ENCODE results near the gene FNDC7.
A peak's percentile ranks its signal among the peaks of the same experiment; 100 is the strongest.
"Not testable (repeated sequence)": the region's sequence is repeated elsewhere in the genome, so short reads cannot be mapped to it uniquely, and the experiment has no call there.

FNDC7 gene

DNA sequence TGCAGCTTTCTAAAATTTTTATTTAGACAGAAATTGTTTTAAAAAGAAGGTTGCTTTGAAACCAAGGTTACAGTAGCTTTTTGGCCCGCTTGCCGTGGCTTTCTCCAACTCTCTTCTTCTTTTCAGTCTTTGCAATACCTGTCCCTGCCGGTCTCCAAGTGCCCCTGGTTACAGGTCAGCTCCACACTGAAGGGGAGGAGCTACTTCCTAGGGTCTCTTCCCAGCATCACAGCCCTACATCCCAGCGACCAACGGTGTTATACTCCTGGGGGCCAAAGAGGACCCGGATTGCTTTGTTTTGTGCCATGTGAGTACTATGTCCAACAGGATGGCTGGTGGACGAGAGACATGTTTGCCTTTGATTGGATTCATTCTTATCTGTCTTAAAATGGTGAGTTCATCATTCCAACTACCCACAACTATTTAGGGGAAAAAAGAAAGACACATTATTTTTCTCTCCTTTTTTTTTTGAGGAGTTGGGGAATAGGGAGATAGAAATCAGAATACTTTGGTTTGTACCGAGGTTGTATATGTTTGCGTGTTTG, at the start of gene FNDC7:
Gene FNDC7, plus strand, starts transcription at position 303 of the 545 bp plus-strand sequence. Its CDS starts 26 bp downstream, at position 329.
- no peaks in the 10 kb centered on the region for H3K9me3 Mint-ChIP-seq
- no peak for ATAC-seq
- H3K4me3 Mint-ChIP-seq = no peak within 1 kb of the TSS
- no peak within 1 kb of the TSS for H3K27ac Mint-ChIP-seq
- no peaks in the 10 kb centered on the region for H3K36me3 Mint-ChIP-seq
- no peaks in the 10 kb centered on the region for H3K4me1 Mint-ChIP-seq
- H3K27me3 Mint-ChIP-seq = peaks cover 24% of the 10 kb centered on the region

DNA sequence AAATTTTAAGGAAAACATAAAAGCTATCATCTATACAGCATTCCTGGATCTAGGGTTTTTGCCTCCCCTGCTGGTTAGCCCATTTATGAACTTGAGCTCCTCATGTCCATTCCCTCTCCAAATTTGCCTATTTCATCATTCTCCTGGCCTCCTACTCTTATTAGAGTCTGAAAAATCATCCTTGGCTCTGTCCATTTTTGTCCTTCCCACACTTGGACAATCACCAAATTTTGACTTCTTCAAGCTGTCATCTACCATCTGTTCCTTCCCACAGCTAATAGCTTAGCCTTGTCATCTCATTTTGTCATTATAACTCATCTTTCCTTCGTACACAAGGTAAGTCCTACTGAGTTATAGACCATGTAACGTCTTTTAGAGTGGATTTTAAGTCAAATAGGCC, 49.6 kb upstream of the FNDC7 start:
- Mint-ChIP-seq H3K27me3 (no peaks in the 10 kb centered on the region), H3K27ac (no peak overlapping the region), H3K4me3 (no peak overlapping the region), H3K9me3 (no peaks in the 10 kb centered on the region), H3K4me1 (peaks cover 2% of the 10 kb centered on the region), H3K36me3 (no peaks in the 10 kb centered on the region)
- ATAC-seq = no peak

GRCh38 chr1:108664481-108664880, 48.2 kb upstream of the FNDC7 start:
- no peak overlapping the region for H3K27ac Mint-ChIP-seq
- no peaks in the 10 kb centered on the region for H3K36me3 Mint-ChIP-seq
- H3K27me3 Mint-ChIP-seq = peaks cover 9% of the 10 kb centered on the region
- no peak for ATAC-seq
- H3K9me3 Mint-ChIP-seq = no peaks in the 10 kb centered on the region
- no peaks in the 10 kb centered on the region for H3K4me1 Mint-ChIP-seq
- H3K4me3 Mint-ChIP-seq = no peak overlapping the region

DNA sequence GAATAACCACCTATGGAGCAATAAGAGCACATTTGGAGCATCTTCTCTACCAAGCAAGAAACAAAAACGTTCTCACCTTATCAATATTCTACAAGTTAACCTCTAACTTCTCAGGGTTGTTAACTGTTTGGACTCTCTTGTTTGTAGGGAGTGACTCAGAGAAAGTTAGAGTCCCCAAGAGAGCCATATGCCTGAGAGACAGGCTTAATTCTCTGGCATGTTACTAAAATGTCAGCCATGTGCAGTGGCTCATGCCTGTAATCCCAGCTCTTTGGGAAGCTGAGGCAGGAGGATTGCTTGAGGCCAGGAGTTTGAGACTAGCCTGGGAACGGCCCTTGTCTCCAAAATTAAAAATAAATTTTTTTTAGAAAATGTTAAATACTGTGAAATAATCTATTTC, 47.6 kb upstream of the FNDC7 start:
- Mint-ChIP-seq H3K27ac (no peak overlapping the region), H3K4me1 (no peaks in the 10 kb centered on the region), H3K36me3 (no peaks in the 10 kb centered on the region), H3K9me3 (no peaks in the 10 kb centered on the region), H3K4me3 (no peak overlapping the region), H3K27me3 (peaks cover 11% of the 10 kb centered on the region)
- ATAC-seq = no peak

DNA sequence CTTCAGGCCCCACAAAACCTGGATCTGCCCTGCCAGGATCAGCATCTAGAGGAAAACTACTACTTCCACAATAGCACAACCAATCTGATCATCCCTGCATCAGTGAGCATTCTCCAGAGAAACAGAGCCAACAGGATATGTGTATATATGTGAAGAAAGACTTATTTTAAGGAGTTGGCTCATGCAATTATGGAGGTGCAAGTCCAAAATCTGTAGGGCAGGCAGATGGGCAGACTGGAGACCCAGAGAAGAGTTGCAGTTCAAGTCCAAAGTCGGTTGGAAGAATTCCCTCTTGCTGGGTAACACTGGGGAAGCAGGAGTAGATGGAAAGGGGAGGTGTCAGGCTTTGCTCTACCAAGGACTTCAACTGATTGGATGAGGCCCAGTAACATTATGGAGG, 46.9 kb upstream of the FNDC7 start:
- no peak overlapping the region for H3K27ac Mint-ChIP-seq
- H3K9me3 Mint-ChIP-seq = no peaks in the 10 kb centered on the region
- no peaks in the 10 kb centered on the region for H3K4me1 Mint-ChIP-seq
- peaks cover 18% of the 10 kb centered on the region for H3K27me3 Mint-ChIP-seq
- H3K4me3 Mint-ChIP-seq = no peak overlapping the region
- no peak for ATAC-seq
- no peaks in the 10 kb centered on the region for H3K36me3 Mint-ChIP-seq

DNA sequence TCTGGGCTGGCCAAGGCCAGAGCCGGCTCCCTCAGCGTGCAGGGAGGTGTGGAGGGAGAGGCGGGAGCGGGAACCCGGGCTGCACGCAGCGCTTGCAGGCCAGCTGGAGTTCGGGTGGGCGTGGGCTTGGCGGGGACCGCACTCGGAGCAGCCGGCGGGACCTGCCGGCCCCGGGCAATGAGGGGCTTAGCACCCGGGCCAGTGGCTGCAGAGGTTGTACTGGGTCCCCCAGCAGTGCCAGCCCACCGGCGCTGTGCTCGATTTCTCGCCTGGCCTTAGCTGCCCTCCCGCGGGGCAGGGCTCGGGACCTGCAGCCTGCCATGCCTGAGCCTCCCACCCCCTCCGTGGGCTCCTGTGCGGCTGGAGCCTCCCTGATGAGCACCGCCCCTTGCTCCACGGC, 45.3 kb upstream of the FNDC7 start:
- H3K4me3 Mint-ChIP-seq, H3K36me3 Mint-ChIP-seq, H3K9me3 Mint-ChIP-seq, H3K4me1 Mint-ChIP-seq, H3K27ac Mint-ChIP-seq, ATAC-seq: not testable (repeated sequence)
- peaks cover 32% of the 10 kb centered on the region for H3K27me3 Mint-ChIP-seq

- Mint-ChIP-seq H3K36me3 (no peaks in the 10 kb centered on the region), H3K27me3 (peaks cover 43% of the 10 kb centered on the region), H3K9me3 (no peaks in the 10 kb centered on the region), H3K4me3 (no peak overlapping the region), H3K4me1 (no peaks in the 10 kb centered on the region), H3K27ac (no peak overlapping the region)
- ATAC-seq = no peak
Observed at GRCh38 chr1:108668777-108669176, 43.9 kb upstream of the FNDC7 start.

- Mint-ChIP-seq H3K36me3 (no peaks in the 10 kb centered on the region), H3K27ac (no peak overlapping the region), H3K27me3 (peaks cover 50% of the 10 kb centered on the region), H3K4me3 (no peak overlapping the region), H3K4me1 (no peaks in the 10 kb centered on the region), H3K9me3 (no peaks in the 10 kb centered on the region)
- no peak for ATAC-seq
Observed at GRCh38 chr1:108669679-108670078, 43.0 kb upstream of the FNDC7 start.

GRCh38 chr1:108670131-108670773, 42.5 kb upstream of the FNDC7 start:
- H3K4me1 Mint-ChIP-seq = no peaks in the 10 kb centered on the region

GRCh38 chr1:108671143-108671542, 41.6 kb upstream of the FNDC7 start:
- no peak overlapping the region for H3K27ac Mint-ChIP-seq
- ATAC-seq = no peak
- H3K27me3 Mint-ChIP-seq = peaks cover 52% of the 10 kb centered on the region
- no peak overlapping the region for H3K4me3 Mint-ChIP-seq
- H3K9me3 Mint-ChIP-seq = no peaks in the 10 kb centered on the region
- no peaks in the 10 kb centered on the region for H3K36me3 Mint-ChIP-seq
- H3K4me1 Mint-ChIP-seq = no peaks in the 10 kb centered on the region

More at GRCh38 chr1:108670131-108670773, 42.5 kb upstream of the FNDC7 start:
- Mint-ChIP-seq H3K9me3 (no peaks in the 10 kb centered on the region), H3K27me3 (peaks cover 52% of the 10 kb centered on the region), H3K4me3 (no peak overlapping the region), H3K36me3 (no peaks in the 10 kb centered on the region), H3K27ac (no peak overlapping the region)
- ATAC-seq = no peak

DNA sequence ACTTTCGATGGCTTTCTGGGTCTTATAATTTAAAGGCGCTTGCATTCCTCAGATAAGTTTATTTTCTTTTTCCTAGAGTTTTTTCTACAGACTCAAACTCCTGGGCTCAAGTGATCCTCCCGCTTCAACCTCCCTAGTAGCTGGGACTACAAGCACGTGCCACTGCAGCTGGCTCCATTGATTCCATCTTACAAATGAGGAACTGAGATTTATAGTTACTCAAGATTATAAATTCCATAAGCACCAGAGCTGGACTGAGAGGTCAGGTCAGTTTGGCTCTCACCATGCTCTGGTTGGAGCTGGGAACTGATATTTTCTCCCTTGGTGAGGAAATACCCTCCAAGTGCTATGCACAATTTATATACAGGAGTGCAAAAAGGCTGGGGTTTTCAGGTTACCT, 34.0 kb upstream of the FNDC7 start:
- Mint-ChIP-seq H3K27ac (no peak overlapping the region), H3K9me3 (no peaks in the 10 kb centered on the region), H3K27me3 (peaks cover 26% of the 10 kb centered on the region), H3K36me3 (no peaks in the 10 kb centered on the region), H3K4me1 (no peaks in the 10 kb centered on the region), H3K4me3 (no peak overlapping the region)
- no peak for ATAC-seq

DNA sequence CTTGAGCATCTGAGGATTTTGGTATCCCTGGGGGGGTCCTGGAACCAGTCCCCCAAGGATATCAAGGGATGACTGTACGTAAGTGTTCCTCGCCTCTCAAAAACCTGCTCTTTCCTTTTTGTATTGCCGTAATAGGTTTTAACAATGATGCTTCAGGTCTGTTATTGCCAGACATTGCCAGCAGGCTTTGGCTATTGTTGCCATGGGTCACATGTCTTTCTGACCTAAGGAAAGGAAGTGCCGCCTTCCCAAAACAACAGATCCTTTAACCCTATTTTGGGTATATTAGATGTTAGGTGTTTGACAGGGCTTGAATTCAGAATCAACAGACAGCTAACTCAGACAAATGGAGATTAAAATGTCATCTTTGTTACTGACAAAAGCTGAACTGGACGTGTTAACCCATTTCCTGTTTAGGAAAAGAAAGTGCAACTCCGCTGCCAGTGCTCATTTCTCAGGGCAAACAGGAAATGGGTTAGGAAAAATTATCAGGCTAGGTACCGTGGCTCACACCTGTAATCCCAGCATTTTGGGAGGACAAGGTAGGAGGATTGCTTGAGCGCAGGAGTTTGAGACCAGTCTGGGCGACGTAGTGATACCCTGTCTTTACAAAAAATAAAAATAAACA, 33.0 kb upstream of the FNDC7 start:
- Mint-ChIP-seq H3K27ac (no peak overlapping the region), H3K9me3 (no peaks in the 10 kb centered on the region), H3K4me3 (peak overlapping the region; percentile 23), H3K27me3 (peaks cover 19% of the 10 kb centered on the region), H3K4me1 (no peaks in the 10 kb centered on the region), H3K36me3 (no peaks in the 10 kb centered on the region)
- ATAC-seq = no peak

GRCh38 chr1:108681701-108682100, 31.0 kb upstream of the FNDC7 start:
- H3K4me3 Mint-ChIP-seq, H3K9me3 Mint-ChIP-seq, H3K36me3 Mint-ChIP-seq, H3K4me1 Mint-ChIP-seq, H3K27ac Mint-ChIP-seq, ATAC-seq: not testable (repeated sequence)
- peaks cover 17% of the 10 kb centered on the region for H3K27me3 Mint-ChIP-seq

DNA sequence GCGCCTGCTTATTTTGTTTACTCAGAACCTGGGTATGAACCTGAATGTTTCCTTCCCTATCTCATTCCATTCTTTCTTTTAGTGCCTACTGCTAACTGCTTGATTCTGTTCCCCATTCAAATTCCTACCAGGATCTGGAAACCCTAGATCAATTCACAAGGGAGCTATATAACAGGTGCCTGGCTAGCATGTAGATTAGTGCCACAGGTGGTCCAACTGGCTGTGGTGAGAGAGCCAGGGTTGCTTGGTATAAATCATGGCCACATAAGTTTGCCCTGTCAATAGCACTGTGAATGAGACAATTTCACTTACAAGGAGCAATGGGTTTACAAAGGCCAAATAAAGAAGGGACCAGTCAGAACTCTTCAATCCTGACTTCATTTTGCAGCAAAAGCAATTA, 27.2 kb upstream of the FNDC7 start:
- Mint-ChIP-seq H3K9me3 (no peaks in the 10 kb centered on the region), H3K27ac (no peak overlapping the region), H3K27me3 (peaks cover 17% of the 10 kb centered on the region), H3K36me3 (no peaks in the 10 kb centered on the region), H3K4me3 (no peak overlapping the region), H3K4me1 (peaks cover 4% of the 10 kb centered on the region)
- no peak for ATAC-seq

GRCh38 chr1:108686614-108687313, 25.9 kb upstream of the FNDC7 start:
- Mint-ChIP-seq H3K27me3 (peaks cover 6% of the 10 kb centered on the region), H3K36me3 (no peaks in the 10 kb centered on the region), H3K27ac (no peak overlapping the region), H3K9me3 (no peaks in the 10 kb centered on the region), H3K4me1 (peaks cover 16% of the 10 kb centered on the region), H3K4me3 (no peak overlapping the region)
- no peak for ATAC-seq
